Vagina (tissue), 2 donors: ENCODE results near the gene DNAJB8. TPM values are rescaled to one million over a fixed set of nuclear protein-coding genes. Genes with fewer than 3 reads are reported as not detected.
A peak's percentile ranks its signal among the peaks of the same experiment; 100 is the strongest.

Source experiments
- DNase-seq, 2 donors: peaks; one replicate each; pipeline ENCODE4 v3.0.0-alpha.2; 2017; ENCODE audit errors: extremely low spot score in 2 of 2
- H3K27ac ChIP-seq: fragments of 200-600 bp; sonication (generic); one replicate; pipeline ENCODE4 v1.5.1; 2019
- H3K27me3 ChIP-seq: fragments of 200-600 bp; sonication (generic); one replicate; pipeline ENCODE4 v1.5.1; 2019
- H3K36me3 ChIP-seq, 2 donors: fragments of 200-600 bp; sonication (generic); one replicate each; pipeline ENCODE4 v1.5.1; 2017 to 2019
- H3K4me1 ChIP-seq: fragments of 200-600 bp; sonication (generic); one replicate; pipeline ENCODE4 v1.5.1; 2019
- H3K4me3 ChIP-seq, 2 donors: fragments of 200-600 bp; sonication (generic); 1 replicate in 1 of 2; 2 replicates in 1 of 2; pipeline ENCODE4 v1.5.1; 2016 to 2019
- H3K9me3 ChIP-seq: fragments of 200-600 bp; sonication (generic); one replicate; pipeline ENCODE4 v1.5.1; 2019
- POLR2A ChIP-seq, 2 donors: fragments of 450-650 bp; IDR thresholded peaks; one replicate each; pipeline ENCODE4 v1.6.1; 2017; ENCODE audit warnings: antibody characterized with exemption in 2 of 2, mild to moderate bottlenecking in 2 of 2, moderate library complexity in 2 of 2
- POLR2AphosphoS5 ChIP-seq, 2 donors: sonication (generic); formaldehyde crosslinking; IDR thresholded peaks; one replicate each; pipeline ENCODE4 v1.9.0; 2017; ENCODE audit warnings: antibody characterized with exemption in 2 of 2, mild to moderate bottlenecking in 2 of 2, low read depth in 1 of 2; ENCODE audit not compliant: insufficient read depth in 1 of 2
- intact Hi-C: fragments of 100-400 bp; cut with DNase I; formaldehyde crosslinking; loops from one replicate; pipeline ENCODE4 v1.15.1; 2023
- total RNA-seq: library from RNA; depleted of rRNA; stranded (reverse); fragments of >200 nt; gene quantifications from one replicate; pipeline ENCODE4 v1.2.3, GENCODE V29; 2016
- TF ChIP-seq, protein P1 (sequence below), 3 experiments: fragments of 450-650 bp in 2 of 3; fragments of 200-600 bp in 1 of 3; sonication (generic) in 1 of 3; IDR thresholded peaks; one replicate each; pipeline ENCODE4 v1.5.1; 2017 to 2019; ENCODE audit warnings: antibody characterized with exemption in 3 of 3, mild to moderate bottlenecking in 2 of 3, moderate library complexity in 2 of 3

DNAJB8 gene
- total RNA-seq, 1 donor from 2014 or later = not detected

DNA sequence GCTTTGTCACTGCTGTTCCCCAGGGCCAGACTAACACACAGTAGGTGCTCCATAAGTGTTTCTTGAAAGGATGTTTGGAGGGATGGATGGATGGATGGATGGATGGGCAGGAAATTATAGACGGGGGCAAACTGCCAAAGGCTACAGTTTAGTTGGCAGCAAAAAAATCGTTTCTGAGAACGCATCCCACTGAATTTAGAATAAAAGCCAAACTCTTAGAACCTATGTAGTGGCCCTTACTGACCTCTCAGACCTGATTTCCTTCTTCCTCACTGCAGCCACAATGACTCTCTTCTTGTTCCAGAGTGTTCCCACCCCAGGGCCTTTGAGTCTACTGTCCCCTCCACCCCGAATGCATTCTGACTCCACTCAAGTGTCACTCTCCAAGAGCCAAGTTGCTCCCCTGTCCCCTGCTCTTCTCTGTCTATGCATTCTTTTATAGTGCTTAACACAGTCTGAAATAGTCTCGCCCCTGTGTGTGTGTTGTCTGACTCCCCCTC lies 31.5 kb upstream of the DNAJB8 start:
- intact Hi-C loops = loop anchor here (5.0 to 10.0 kb wide), 3 partner anchors 71 to 413 kb away; no protein-coding TSS in a partner anchor
- peaks cover 15% of the 10 kb centered on the region for H3K4me1 ChIP-seq
- H3K27me3 ChIP-seq = no peaks in the 10 kb centered on the region
- H3K27ac ChIP-seq = peak overlapping the region; percentile 59
- peak in 1 of 2 donors; percentile 79 for DNase-seq
- H3K9me3 ChIP-seq = no peaks in the 10 kb centered on the region
- no peaks in the 10 kb centered on the region for H3K36me3 ChIP-seq
- TF ChIP-seq POLR2A (IDR thresholded peaks at IDR 0.05) (no peak), POLR2AphosphoS5 (IDR thresholded peaks at IDR 0.05; ENCODE audit: insufficient read depth in 1 of 2, low read depth in 1 of 2) (no peak)
- TF ChIP-seq, protein P1, sequence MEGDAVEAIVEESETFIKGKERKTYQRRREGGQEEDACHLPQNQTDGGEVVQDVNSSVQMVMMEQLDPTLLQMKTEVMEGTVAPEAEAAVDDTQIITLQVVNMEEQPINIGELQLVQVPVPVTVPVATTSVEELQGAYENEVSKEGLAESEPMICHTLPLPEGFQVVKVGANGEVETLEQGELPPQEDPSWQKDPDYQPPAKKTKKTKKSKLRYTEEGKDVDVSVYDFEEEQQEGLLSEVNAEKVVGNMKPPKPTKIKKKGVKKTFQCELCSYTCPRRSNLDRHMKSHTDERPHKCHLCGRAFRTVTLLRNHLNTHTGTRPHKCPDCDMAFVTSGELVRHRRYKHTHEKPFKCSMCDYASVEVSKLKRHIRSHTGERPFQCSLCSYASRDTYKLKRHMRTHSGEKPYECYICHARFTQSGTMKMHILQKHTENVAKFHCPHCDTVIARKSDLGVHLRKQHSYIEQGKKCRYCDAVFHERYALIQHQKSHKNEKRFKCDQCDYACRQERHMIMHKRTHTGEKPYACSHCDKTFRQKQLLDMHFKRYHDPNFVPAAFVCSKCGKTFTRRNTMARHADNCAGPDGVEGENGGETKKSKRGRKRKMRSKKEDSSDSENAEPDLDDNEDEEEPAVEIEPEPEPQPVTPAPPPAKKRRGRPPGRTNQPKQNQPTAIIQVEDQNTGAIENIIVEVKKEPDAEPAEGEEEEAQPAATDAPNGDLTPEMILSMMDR (IDR thresholded peaks at IDR 0.05) = no peak
- peak overlapping the region; percentile 54 to 58 for H3K4me3 ChIP-seq

DNA sequence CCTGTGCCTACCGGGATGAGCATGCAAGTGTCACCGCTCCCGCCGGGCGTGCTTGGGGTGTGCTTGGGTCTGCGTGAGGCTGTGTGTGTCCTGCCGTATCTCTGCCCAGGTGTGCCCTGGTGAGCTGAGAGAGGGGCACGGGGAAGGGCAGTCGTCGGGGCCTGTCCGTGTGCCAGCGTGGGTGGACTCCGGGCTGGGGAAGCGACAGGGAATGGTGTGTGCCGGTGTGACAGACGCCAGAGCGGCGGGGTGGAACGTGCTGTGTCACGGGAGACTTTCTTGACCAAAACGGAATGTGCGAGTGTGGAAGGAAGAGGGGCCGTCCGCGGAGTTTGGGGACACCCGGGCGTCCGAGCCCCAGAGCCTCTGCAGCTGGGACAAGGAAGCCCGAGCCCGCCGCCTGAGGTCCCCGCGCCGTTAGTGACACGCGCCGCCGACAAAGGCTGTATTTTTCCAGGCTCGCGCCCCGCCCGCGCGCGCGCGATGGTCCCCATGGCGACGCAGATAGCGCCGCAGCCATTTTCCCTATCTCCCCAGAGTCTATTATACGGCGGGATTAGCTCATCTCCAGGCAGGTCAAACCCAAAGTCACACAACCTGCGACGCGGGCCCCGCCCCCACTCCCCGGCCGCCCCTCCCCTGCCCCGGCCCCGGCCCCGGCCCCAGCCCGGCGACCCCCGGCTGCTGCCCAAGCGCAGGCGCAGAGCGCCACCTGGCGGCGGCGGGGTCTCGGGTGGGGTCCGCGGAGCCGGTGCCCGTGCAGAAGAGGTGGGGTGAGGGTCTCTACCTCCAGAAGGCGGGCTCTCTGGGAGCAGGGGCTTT lies 30.8 kb upstream of the DNAJB8 start:
- DNase-seq = peak in 1 of 2 donors; percentile 89
- Histone ChIP-seq H3K4me3 (peak overlapping the region; percentile 54 to 58), H3K27me3 (no peaks in the 10 kb centered on the region), H3K27ac (peak overlapping the region; percentile 59), H3K4me1 (peaks cover 22% of the 10 kb centered on the region), H3K9me3 (no peaks in the 10 kb centered on the region), H3K36me3 (no peaks in the 10 kb centered on the region)
- TF ChIP-seq POLR2A (IDR thresholded peaks at IDR 0.05) = no peak
- TF ChIP-seq, protein P1 (IDR thresholded peaks at IDR 0.05) = peak; percentile 36 to 86 (median 67)
- TF ChIP-seq POLR2AphosphoS5 (IDR thresholded peaks at IDR 0.05; ENCODE audit: insufficient read depth in 1 of 2, low read depth in 1 of 2) = peak in 1 of 2 donors; percentile 20
- intact Hi-C loops = loop anchor here (5.0 to 10.0 kb wide), 3 partner anchors 70 to 413 kb away; no protein-coding TSS in a partner anchor

DNA sequence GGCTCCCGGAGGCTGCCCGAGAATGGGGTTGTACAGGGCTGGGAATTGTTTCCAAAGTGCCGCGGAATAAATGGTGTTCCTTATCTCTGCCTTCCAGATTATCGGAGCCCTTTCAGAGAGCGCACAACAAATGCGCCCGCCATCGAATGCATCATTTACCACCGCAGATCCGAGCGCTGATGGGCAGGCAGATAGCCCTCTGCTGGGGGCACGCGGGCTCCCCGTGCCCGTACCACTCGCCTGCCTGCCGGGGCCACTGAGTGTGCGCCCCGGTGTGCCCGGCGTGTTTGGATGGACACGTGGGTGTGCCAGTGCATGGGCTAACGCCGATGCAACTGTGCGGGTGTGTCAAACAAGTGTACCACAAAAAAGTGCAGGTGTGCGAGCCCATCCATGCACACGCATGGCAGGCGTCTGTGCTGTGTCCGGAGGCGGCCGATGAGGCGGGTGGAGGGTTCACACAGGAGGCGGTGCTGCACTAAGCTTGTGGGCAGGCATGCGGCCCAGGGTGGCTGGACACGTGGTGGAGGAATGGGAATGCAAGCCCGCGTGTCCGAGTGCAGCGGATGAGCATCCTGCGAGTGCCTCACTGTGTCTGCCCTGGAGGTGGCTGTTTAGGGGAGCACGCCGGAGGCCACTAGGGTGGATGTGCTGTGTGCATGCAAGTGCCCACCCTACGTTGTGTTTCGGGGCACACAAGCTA lies 30.1 kb upstream of the DNAJB8 start:
- peak in 1 of 2 donors; percentile 91 for DNase-seq
- no peak for TF ChIP-seq POLR2A (IDR thresholded peaks at IDR 0.05)
- peak in 1 of 2 donors; percentile 28 for TF ChIP-seq POLR2AphosphoS5 (IDR thresholded peaks at IDR 0.05; ENCODE audit: insufficient read depth in 1 of 2, low read depth in 1 of 2)
- no peaks in the 10 kb centered on the region for H3K27me3 ChIP-seq
- intact Hi-C loops = loop anchor here (5.0 to 10.0 kb wide), 3 partner anchors 69 to 412 kb away; no protein-coding TSS in a partner anchor
- H3K36me3 ChIP-seq = no peaks in the 10 kb centered on the region
- peaks cover 29% of the 10 kb centered on the region for H3K4me1 ChIP-seq
- peak overlapping the region; percentile 59 for H3K27ac ChIP-seq
- peak overlapping the region; percentile 54 to 58 for H3K4me3 ChIP-seq
- no peaks in the 10 kb centered on the region for H3K9me3 ChIP-seq

DNA sequence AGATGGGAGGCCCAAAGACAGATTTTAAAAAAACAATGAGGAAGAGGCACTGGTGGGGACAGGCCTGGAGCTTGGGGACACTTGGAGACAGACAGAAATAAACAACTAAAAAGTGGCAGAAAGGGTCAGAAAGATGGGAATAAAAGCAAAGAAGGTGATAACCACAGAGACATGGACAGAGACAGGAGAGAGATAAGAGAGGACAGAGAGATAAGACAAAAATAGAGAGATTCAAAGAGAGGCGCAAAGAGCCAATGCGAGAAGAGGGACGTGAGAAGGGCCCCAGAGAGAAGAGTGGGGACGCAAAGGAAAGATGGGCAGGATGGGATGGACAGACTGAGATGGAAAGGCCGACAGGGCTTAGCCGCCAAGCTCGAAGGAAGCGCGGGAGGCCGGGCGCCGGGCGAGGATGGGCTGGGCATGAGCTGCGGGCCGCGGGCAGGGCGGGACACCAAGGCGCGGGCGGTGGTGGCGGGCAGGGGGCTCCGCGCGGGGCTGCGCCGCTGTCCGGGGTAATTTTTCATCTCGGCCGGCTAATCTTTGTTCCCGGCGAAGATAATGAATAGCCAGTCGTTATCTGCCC lies 29.4 kb upstream of the DNAJB8 start:
- Histone ChIP-seq H3K4me1 (peaks cover 34% of the 10 kb centered on the region), H3K27ac (peak overlapping the region; percentile 59), H3K27me3 (no peaks in the 10 kb centered on the region), H3K9me3 (no peaks in the 10 kb centered on the region), H3K36me3 (no peaks in the 10 kb centered on the region), H3K4me3 (peak overlapping the region; percentile 54 to 58)
- peak in 1 of 2 donors; percentile 77 for DNase-seq
- intact Hi-C loops = loop anchor here (5.0 to 10.0 kb wide), 3 partner anchors 69 to 411 kb away; no protein-coding TSS in a partner anchor
- TF ChIP-seq, protein P1 (IDR thresholded peaks at IDR 0.05) = no peak
- TF ChIP-seq POLR2A (IDR thresholded peaks at IDR 0.05) (no peak), POLR2AphosphoS5 (IDR thresholded peaks at IDR 0.05; ENCODE audit: insufficient read depth in 1 of 2, low read depth in 1 of 2) (no peak)
